Testis (tissue), 2 donors: Measurements from ENCODE around the gene HTR7.

Source experiments
- CTCF ChIP-seq, 3 experiments: fragments of 450-650 bp in 2 of 3; fragments of 200-600 bp in 1 of 3; sonication (generic) in 1 of 3; IDR thresholded peaks; one replicate each; pipeline ENCODE4 v1.5.1; 2016 to 2019; ENCODE audit warnings: antibody characterized with exemption in 3 of 3, mild to moderate bottlenecking in 2 of 3, moderate library complexity in 1 of 3
- POLR2A ChIP-seq: fragments of 450-650 bp; IDR thresholded peaks from one replicate; pipeline ENCODE4 v1.6.1; 2017; ENCODE audit warnings: antibody characterized with exemption, mild to moderate bottlenecking, moderate library complexity

DNA sequence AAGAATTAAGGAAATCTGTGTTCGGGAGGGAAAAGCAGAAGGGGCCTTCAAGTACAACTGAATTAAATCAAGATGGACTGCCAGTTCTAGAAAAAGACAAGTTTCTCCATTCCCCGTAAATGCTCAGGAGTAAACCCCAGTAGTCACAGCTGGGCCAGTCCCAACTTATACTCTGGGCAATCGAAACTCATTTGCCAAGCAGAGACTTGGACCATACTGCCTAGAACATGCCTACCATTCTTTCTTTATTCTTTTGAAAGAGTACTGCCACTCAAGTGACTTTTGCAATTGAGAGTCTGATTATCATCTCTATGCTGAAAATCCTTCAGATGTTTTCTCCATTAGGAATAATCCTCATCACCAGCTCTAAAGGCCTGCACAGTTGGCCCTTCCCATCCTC is 35.4 kb upstream of the HTR7 start:
- TF ChIP-seq CTCF (IDR thresholded peaks at IDR 0.05) (no peak), POLR2A (no peak)
